Gastrocnemius medialis (tissue), 4 donors: ENCODE data around the gene THOC7. TPM values are rescaled to one million over a fixed set of nuclear protein-coding genes. Genes with fewer than 3 reads are reported as not detected.

ENCODE experiments used
- ATAC-seq, 2 donors: fragments of 150-250 bp; one replicate each; pipeline ENCODE4 v1.9.1; 2016
- DNase-seq, 2 donors: peaks; one replicate each; pipeline ENCODE4 v3.0.0-alpha.2; 2019
- H3K27ac ChIP-seq, 4 donors: fragments of 200-600 bp; sonication (generic); 1 replicate in 1 of 4; 2 replicates in 3 of 4; pipeline ENCODE4 v1.5.1; 2016 to 2018; ENCODE audit warnings: mild to moderate bottlenecking in 2 of 4, moderate library complexity in 1 of 4
- H3K27me3 ChIP-seq, 3 donors: fragments of 200-600 bp; sonication (generic) in 2 of 3; 1 replicate in 1 of 3; 2 replicates in 2 of 3; pipeline versions ENCODE4 v1.5.1 to v1.6.0; 2016 to 2019; ENCODE audit warnings: mild to moderate bottlenecking in 1 of 3, moderate library complexity in 1 of 3
- H3K36me3 ChIP-seq, 2 donors: fragments of 200-600 bp; sonication (generic) in 1 of 2; one replicate each; pipeline ENCODE4 v1.5.1; 2017 to 2018
- H3K4me1 ChIP-seq, 2 donors: fragments of 200-600 bp; sonication (generic) in 1 of 2; one replicate each; pipeline ENCODE4 v1.5.1; 2016 to 2017; ENCODE audit warnings: mild to moderate bottlenecking in 2 of 2
- H3K4me3 ChIP-seq, 4 donors: fragments of 200-600 bp; sonication (generic) in 3 of 4; 1 replicate in 1 of 4; 2 replicates in 3 of 4; pipeline ENCODE4 v1.5.1; 2016 to 2019; ENCODE audit warnings: mild to moderate bottlenecking in 2 of 4
- H3K9me3 ChIP-seq, 3 donors: fragments of 200-600 bp; sonication (generic) in 2 of 3; 1 replicate in 1 of 3; 2 replicates in 2 of 3; pipeline ENCODE4 v1.5.1; 2016 to 2019
- POLR2A ChIP-seq, 2 donors: fragments of 450-650 bp; IDR thresholded peaks; one replicate each; pipeline ENCODE4 v1.6.1; 2017; ENCODE audit warnings: antibody characterized with exemption in 2 of 2, mild to moderate bottlenecking in 2 of 2, moderate library complexity in 2 of 2
- in situ Hi-C, 4 donors: fragments of 200-750 bp; cut with MboI; loops; one replicate each; pipeline versions ENCODE4 v1.15.0 to v1.8.0; 2017; ENCODE audit warnings: low sequenced_read_pairs in 4 of 4
- intact Hi-C: fragments of 100-400 bp; cut with DNase I; formaldehyde crosslinking; loops from one replicate; pipeline ENCODE4 v1.15.1; 2023; ENCODE audit warnings: low total_unique reads
- total RNA-seq, 4 donors: library from RNA; depleted of rRNA; stranded (reverse); fragments of >200 nt; gene quantifications; one replicate each; pipeline versions ENCODE4 v1.1.0 to v1.2.3, GENCODE V29; 2016
- TF ChIP-seq, protein P1 (sequence below), 5 experiments: fragments of 450-650 bp in 3 of 5; fragments of 200-600 bp in 2 of 5; sonication (generic) in 2 of 5; IDR thresholded peaks in 4 of 5; conservative IDR thresholded peaks in 1 of 5; 1 replicate in 4 of 5; 2 replicates in 1 of 5; pipeline ENCODE4 v1.5.1; 2016 to 2019; ENCODE audit warnings: antibody characterized with exemption in 5 of 5, mild to moderate bottlenecking in 3 of 5, moderate library complexity in 3 of 5

Gene THOC7
- total RNA-seq, 4 donors from 2014 or later = 52.0 to 74.8 (median 67.6) TPM

DNA sequence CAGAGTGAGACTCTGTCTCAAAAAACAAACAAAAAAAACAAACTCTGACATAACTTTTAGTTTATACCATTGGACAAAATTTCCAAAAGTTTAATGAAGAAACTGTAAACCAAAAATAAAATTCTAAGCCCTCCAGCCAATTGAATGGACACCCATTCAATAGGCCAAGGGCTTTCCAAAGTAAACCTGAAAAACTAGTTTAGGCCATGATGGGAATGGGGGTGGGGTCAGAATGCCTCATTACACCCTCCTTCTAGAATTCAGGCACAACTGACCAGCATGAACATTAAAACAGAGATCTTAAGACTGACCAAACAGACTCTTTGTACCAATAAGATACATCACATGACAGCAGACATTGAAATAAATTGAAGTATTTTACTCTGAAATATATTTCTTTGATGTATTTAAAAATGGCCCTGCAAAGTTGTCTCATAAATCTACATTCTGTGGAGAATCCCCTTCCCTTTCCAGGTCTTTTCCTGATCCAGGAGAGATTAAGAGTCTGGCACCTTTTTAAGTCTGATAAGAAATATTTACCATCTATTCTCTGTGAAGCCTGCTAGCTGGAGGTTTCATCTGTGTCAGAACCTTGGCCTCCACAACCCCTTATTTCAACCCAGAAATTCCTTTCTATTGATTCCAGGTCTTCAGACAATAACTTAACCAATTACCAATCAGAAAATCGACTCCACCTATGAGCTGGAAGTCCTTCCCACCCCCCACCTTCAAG is 15.7 kb downstream of the THOC7 start:
- H3K4me3 ChIP-seq = no peak overlapping the region
- no peaks in the 10 kb centered on the region for H3K4me1 ChIP-seq
- in situ Hi-C loops (no loop called here), intact Hi-C loops (no loop called here)
- ATAC-seq (no peak), DNase-seq (no peak)
- H3K9me3 ChIP-seq = no peaks in the 10 kb centered on the region
- H3K27me3 ChIP-seq = no peaks in the 10 kb centered on the region
- no peaks in the 10 kb centered on the region for H3K36me3 ChIP-seq
- no peak for TF ChIP-seq POLR2A (IDR thresholded peaks at IDR 0.05)
- TF ChIP-seq, protein P1, sequence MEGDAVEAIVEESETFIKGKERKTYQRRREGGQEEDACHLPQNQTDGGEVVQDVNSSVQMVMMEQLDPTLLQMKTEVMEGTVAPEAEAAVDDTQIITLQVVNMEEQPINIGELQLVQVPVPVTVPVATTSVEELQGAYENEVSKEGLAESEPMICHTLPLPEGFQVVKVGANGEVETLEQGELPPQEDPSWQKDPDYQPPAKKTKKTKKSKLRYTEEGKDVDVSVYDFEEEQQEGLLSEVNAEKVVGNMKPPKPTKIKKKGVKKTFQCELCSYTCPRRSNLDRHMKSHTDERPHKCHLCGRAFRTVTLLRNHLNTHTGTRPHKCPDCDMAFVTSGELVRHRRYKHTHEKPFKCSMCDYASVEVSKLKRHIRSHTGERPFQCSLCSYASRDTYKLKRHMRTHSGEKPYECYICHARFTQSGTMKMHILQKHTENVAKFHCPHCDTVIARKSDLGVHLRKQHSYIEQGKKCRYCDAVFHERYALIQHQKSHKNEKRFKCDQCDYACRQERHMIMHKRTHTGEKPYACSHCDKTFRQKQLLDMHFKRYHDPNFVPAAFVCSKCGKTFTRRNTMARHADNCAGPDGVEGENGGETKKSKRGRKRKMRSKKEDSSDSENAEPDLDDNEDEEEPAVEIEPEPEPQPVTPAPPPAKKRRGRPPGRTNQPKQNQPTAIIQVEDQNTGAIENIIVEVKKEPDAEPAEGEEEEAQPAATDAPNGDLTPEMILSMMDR (IDR thresholded peaks at IDR 0.05 in 4 of 5, conservative IDR thresholded peaks at IDR 0.05 in 1 of 5) = no peak
- no peak overlapping the region for H3K27ac ChIP-seq

GRCh38 chr3:63845215-63845614 is 18.4 kb downstream of the THOC7 start:
- intact Hi-C loops (no loop called here), in situ Hi-C loops (no loop called here)
- TF ChIP-seq, protein P1 (IDR thresholded peaks at IDR 0.05 in 4 of 5, conservative IDR thresholded peaks at IDR 0.05 in 1 of 5) = no peak
- TF ChIP-seq POLR2A (IDR thresholded peaks at IDR 0.05) = no peak
- no peaks in the 10 kb centered on the region for H3K9me3 ChIP-seq
- ATAC-seq = no peak
- no peaks in the 10 kb centered on the region for H3K36me3 ChIP-seq
- no peak overlapping the region for H3K4me3 ChIP-seq
- H3K27me3 ChIP-seq = no peaks in the 10 kb centered on the region
- peak overlapping the region in 1 of 4 donors; percentile 3 for H3K27ac ChIP-seq
- H3K4me1 ChIP-seq = no peaks in the 10 kb centered on the region
- DNase-seq = no peak

- Histone ChIP-seq H3K27ac (no peak overlapping the region), H3K27me3 (no peaks in the 10 kb centered on the region), H3K4me1 (no peaks in the 10 kb centered on the region), H3K4me3 (no peak overlapping the region), H3K36me3 (no peaks in the 10 kb centered on the region), H3K9me3 (no peaks in the 10 kb centered on the region)
- intact Hi-C loops (no loop called here), in situ Hi-C loops (no loop called here)
- no peak for ATAC-seq
- no peak for DNase-seq
- TF ChIP-seq, protein P1 (IDR thresholded peaks at IDR 0.05 in 4 of 5, conservative IDR thresholded peaks at IDR 0.05 in 1 of 5) = no peak
- TF ChIP-seq POLR2A (IDR thresholded peaks at IDR 0.05) = no peak
Measured at GRCh38 chr3:63842127-63842526, 21.5 kb downstream of the THOC7 start.

GRCh38 chr3:63841704-63842103 is 21.9 kb downstream of the THOC7 start:
- intact Hi-C loops = no loop called here
- no peaks in the 10 kb centered on the region for H3K36me3 ChIP-seq
- no peak for TF ChIP-seq POLR2A (IDR thresholded peaks at IDR 0.05)
- TF ChIP-seq, protein P1 (IDR thresholded peaks at IDR 0.05 in 4 of 5, conservative IDR thresholded peaks at IDR 0.05 in 1 of 5) = no peak
- in situ Hi-C loops = no loop called here
- no peaks in the 10 kb centered on the region for H3K27me3 ChIP-seq
- H3K4me3 ChIP-seq = no peak overlapping the region
- H3K4me1 ChIP-seq = no peaks in the 10 kb centered on the region
- ATAC-seq = no peak
- H3K27ac ChIP-seq = no peak overlapping the region
- H3K9me3 ChIP-seq = no peaks in the 10 kb centered on the region
- DNase-seq = no peak

DNA sequence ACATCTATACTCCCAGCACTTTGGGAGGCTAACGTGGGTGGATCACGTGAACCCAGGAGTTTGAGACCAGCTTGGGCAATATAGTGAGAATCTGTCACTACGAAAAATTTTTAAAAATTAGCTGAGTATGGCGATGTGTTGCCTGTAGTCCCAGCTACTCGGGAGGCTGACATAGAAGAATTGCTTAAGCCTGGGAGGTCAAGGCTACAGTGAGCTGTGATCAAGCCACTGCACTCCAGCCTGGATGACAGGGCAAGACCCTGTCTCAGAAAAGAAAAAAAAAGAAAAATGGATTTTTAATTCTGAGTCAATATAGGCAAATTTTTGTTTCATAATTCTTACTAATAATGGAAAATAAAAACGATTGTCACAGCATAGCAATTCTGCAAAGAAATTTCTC is 31.2 kb downstream of the THOC7 start:
- no peak for ATAC-seq

More for the DNA sequence above, 31.2 kb downstream of the THOC7 start:
- no peaks in the 10 kb centered on the region for H3K27me3 ChIP-seq
- intact Hi-C loops = no loop called here
- in situ Hi-C loops = no loop called here
- peaks cover 0 to 65% of the 10 kb centered on the region in 2 donors for H3K36me3 ChIP-seq
- no peak overlapping the region for H3K27ac ChIP-seq
- no peaks in the 10 kb centered on the region for H3K4me1 ChIP-seq
- H3K9me3 ChIP-seq = no peaks in the 10 kb centered on the region
- DNase-seq = no peak
- H3K4me3 ChIP-seq = no peak overlapping the region
- no peak for TF ChIP-seq POLR2A (IDR thresholded peaks at IDR 0.05)
- TF ChIP-seq, protein P1 (IDR thresholded peaks at IDR 0.05 in 4 of 5, conservative IDR thresholded peaks at IDR 0.05 in 1 of 5) = no peak
